Thyroid gland (tissue), 4 donors: ENCODE measurements around the gene GLI3. TPM values are rescaled to one million over a fixed set of nuclear protein-coding genes. Genes with fewer than 3 reads are reported as not detected.

Experiments used
- DNase-seq, 2 donors: peaks; one replicate each; pipeline ENCODE4 v3.0.0-alpha.2; 2019
- H3K27ac ChIP-seq, 3 donors: fragments of 200-600 bp; sonication (generic); 1 replicate in 2 of 3; 2 replicates in 1 of 3; pipeline ENCODE4 v1.5.1; 2016 to 2019; ENCODE audit warnings: mild to moderate bottlenecking in 1 of 3, moderate library complexity in 1 of 3
- H3K27me3 ChIP-seq: fragments of 200-600 bp; sonication (generic); one replicate; pipeline ENCODE4 v1.5.1; 2019
- H3K36me3 ChIP-seq, 2 donors: fragments of 200-600 bp; sonication (generic); one replicate each; pipeline ENCODE4 v1.5.1; 2016 to 2019
- H3K4me1 ChIP-seq, 2 donors: fragments of 200-600 bp; sonication (generic); one replicate each; pipeline ENCODE4 v1.5.1; 2017 to 2019
- H3K4me3 ChIP-seq, 3 donors: fragments of 200-600 bp; sonication (generic); replicated peaks in 1 of 3; 1 replicate in 2 of 3; 2 replicates in 1 of 3; pipeline ENCODE4 v1.5.1; 2016; ENCODE audit warnings: mild to moderate bottlenecking in 1 of 3
- H3K9me3 ChIP-seq: fragments of 200-600 bp; sonication (generic); one replicate; pipeline ENCODE4 v1.5.1; 2017
- CTCF ChIP-seq, 6 experiments: fragments of 200-600 bp in 3 of 6; fragments of 450-650 bp in 3 of 6; sonication (generic) in 3 of 6; IDR thresholded peaks; one replicate each; pipeline ENCODE4 v1.5.1; 2016 to 2019; ENCODE audit warnings: antibody characterized with exemption in 6 of 6, mild to moderate bottlenecking in 2 of 6, inconsistent platforms in 1 of 6, moderate library complexity in 1 of 6
- POLR2A ChIP-seq, 2 donors: fragments of 450-650 bp; IDR thresholded peaks; one replicate each; pipeline ENCODE4 v1.6.1; 2017; ENCODE audit warnings: antibody characterized with exemption in 2 of 2, mild to moderate bottlenecking in 2 of 2, moderate library complexity in 1 of 2
- WGBS, 2 donors: methylation state at CpG; one replicate each; pipeline ENCODE4 v1.1.5; 2017; 5-methylcytosine and 5-hydroxymethylcytosine counted together
- intact Hi-C: fragments of 100-400 bp; cut with DNase I; formaldehyde crosslinking; loops from one replicate; pipeline ENCODE4 v1.15.1; 2023
- total RNA-seq, 4 donors: library from RNA; depleted of rRNA; stranded (reverse); fragments of >200 nt; gene quantifications; one replicate each; pipeline ENCODE4 v1.2.3, GENCODE V29; 2016

GLI3 gene
- total RNA-seq, 4 donors from 2014 or later = 10.1 to 15.6 (median 13.6) TPM

GRCh38 chr7:42014625-42015618, 222.1 kb downstream of the GLI3 start:
- intact Hi-C loops = no loop called here
- Histone ChIP-seq H3K9me3 (no peaks in the 10 kb centered on the region), H3K27me3 (no peaks in the 10 kb centered on the region), H3K4me3 (no peak overlapping the region), H3K36me3 (no peaks in the 10 kb centered on the region), H3K27ac (no peak overlapping the region), H3K4me1 (peaks cover 29 to 41% of the 10 kb centered on the region in 2 donors)
- no peak for DNase-seq
- WGBS, 2 donors = 67 to 76% methylated on average over 9 of the region's 9 CpGs
- TF ChIP-seq CTCF (IDR thresholded peaks at IDR 0.05) (peak in 4 of 6 experiments; percentile 41 to 62 (median 51)), POLR2A (IDR thresholded peaks at IDR 0.05) (no peak)

- intact Hi-C loops = no loop called here
- TF ChIP-seq POLR2A (IDR thresholded peaks at IDR 0.05) (peak in 1 of 2 donors; percentile 16), CTCF (IDR thresholded peaks at IDR 0.05) (no peak)
- Histone ChIP-seq H3K27me3 (no peaks in the 10 kb centered on the region), H3K4me1 (peaks cover 13 to 21% of the 10 kb centered on the region in 2 donors), H3K36me3 (no peaks in the 10 kb centered on the region), H3K27ac (peak overlapping the region; percentile 60 to 78 (median 60)), H3K9me3 (no peaks in the 10 kb centered on the region), H3K4me3 (no peak overlapping the region)
- 32 to 51% methylated on average over 5 of the region's 5 CpGs for WGBS, 2 donors
- peak; percentile 81 to 82 for DNase-seq
Observed at GRCh38 chr7:42012786-42013360, 224.1 kb downstream of the GLI3 start.

- intact Hi-C loops = no loop called here
- Histone ChIP-seq H3K4me1 (peaks cover 13 to 15% of the 10 kb centered on the region in 2 donors), H3K4me3 (no peak overlapping the region), H3K27ac (peak overlapping the region; percentile 60 to 78 (median 60)), H3K9me3 (no peaks in the 10 kb centered on the region), H3K36me3 (no peaks in the 10 kb centered on the region), H3K27me3 (no peaks in the 10 kb centered on the region)
- no peak for DNase-seq
- WGBS, 2 donors = 88 to 89% methylated on average over 3 of the region's 3 CpGs
- TF ChIP-seq CTCF (IDR thresholded peaks at IDR 0.05) (no peak), POLR2A (IDR thresholded peaks at IDR 0.05) (no peak)
Observed at GRCh38 chr7:42012313-42012712, 224.7 kb downstream of the GLI3 start.

- H3K27me3 ChIP-seq = no peaks in the 10 kb centered on the region
- peak overlapping the region in 2 of 3 donors; percentile 60 to 78 for H3K27ac ChIP-seq
- DNase-seq = no peak
- no peaks in the 10 kb centered on the region for H3K9me3 ChIP-seq
- 84 to 86% methylated on average over 10 of the region's 10 CpGs for WGBS, 2 donors
- intact Hi-C loops = no loop called here
- no peaks in the 10 kb centered on the region for H3K36me3 ChIP-seq
- TF ChIP-seq CTCF (IDR thresholded peaks at IDR 0.05) (no peak), POLR2A (IDR thresholded peaks at IDR 0.05) (no peak)
- peaks cover 12 to 14% of the 10 kb centered on the region in 2 donors for H3K4me1 ChIP-seq
- H3K4me3 ChIP-seq = no peak overlapping the region
Observed at GRCh38 chr7:42011846-42012245, 225.2 kb downstream of the GLI3 start.

GRCh38 chr7:42010751-42011150, 226.3 kb downstream of the GLI3 start:
- DNase-seq = no peak
- TF ChIP-seq CTCF (IDR thresholded peaks at IDR 0.05) = no peak
- no peak for TF ChIP-seq POLR2A (IDR thresholded peaks at IDR 0.05)
- H3K36me3 ChIP-seq = no peaks in the 10 kb centered on the region
- no peaks in the 10 kb centered on the region for H3K27me3 ChIP-seq
- intact Hi-C loops = no loop called here
- H3K4me1 ChIP-seq = peaks cover 14 to 21% of the 10 kb centered on the region in 2 donors
- H3K27ac ChIP-seq = no peak overlapping the region
- no peaks in the 10 kb centered on the region for H3K9me3 ChIP-seq
- H3K4me3 ChIP-seq = no peak overlapping the region
